Activated CD4-positive, alpha-beta T cell treated with anti-CD3 and anti-CD28 coated beads for 24 hours (primary cell): Measurements from ENCODE around the gene NT5DC2.

Experiments used
- DNase-seq, 2 donors: peaks; one replicate each; pipeline ENCODE4 v3.0.0-alpha.2; 2020; ENCODE audit warnings: low read depth in 2 of 2

The NT5DC2 gene

GRCh38 chr3:52509753-52510328 is 23.8 kb downstream of the NT5DC2 start:
- DNase-seq = no peak

- DNase-seq = no peak
These were observed 26.3 kb downstream of the NT5DC2 start for GRCh38 chr3:52507359-52507758.

- no peak for DNase-seq
These were observed 27.2 kb downstream of the NT5DC2 start for GRCh38 chr3:52506266-52506966.

- DNase-seq = no peak
These were observed 28.7 kb downstream of the NT5DC2 start for GRCh38 chr3:52504977-52505376.

- no peak for DNase-seq
These were observed 29.8 kb downstream of the NT5DC2 start for GRCh38 chr3:52503788-52504424.

DNA sequence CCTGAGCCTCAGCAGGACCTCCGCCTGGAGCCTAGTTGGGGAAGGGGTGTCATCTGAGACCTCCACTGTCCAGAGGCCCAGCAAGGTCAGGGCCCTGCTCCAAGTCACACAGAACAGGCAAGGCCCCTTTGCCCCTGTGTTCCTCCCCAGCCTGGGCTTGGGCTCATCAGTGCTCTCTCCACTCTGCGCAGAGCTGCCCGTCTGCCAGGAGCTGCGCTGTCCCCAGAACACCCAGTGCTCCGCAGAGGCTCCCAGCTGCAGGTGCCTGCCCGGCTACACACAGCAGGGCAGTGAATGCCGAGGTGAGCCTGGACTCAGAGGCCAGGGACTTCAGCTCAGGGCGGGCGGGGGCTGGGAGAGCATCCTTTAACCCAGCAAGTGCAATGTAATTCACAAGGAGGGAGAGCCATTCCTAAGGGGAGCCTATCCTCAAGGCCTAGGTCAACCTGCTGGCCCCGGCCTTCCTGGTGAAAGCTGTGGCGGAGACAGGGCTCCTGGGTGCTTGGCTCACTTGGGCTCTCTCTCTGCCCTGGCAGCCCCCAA is 30.8 kb downstream of the NT5DC2 start:
- DNase-seq = no peak

- DNase-seq = no peak
These were observed 31.7 kb downstream of the NT5DC2 start for GRCh38 chr3:52502001-52502400.

- DNase-seq = no peak
These were observed 32.6 kb downstream of the NT5DC2 start for GRCh38 chr3:52501046-52501445.

- no peak for DNase-seq
These were observed 35.3 kb downstream of the NT5DC2 start for GRCh38 chr3:52498137-52499054.

DNA sequence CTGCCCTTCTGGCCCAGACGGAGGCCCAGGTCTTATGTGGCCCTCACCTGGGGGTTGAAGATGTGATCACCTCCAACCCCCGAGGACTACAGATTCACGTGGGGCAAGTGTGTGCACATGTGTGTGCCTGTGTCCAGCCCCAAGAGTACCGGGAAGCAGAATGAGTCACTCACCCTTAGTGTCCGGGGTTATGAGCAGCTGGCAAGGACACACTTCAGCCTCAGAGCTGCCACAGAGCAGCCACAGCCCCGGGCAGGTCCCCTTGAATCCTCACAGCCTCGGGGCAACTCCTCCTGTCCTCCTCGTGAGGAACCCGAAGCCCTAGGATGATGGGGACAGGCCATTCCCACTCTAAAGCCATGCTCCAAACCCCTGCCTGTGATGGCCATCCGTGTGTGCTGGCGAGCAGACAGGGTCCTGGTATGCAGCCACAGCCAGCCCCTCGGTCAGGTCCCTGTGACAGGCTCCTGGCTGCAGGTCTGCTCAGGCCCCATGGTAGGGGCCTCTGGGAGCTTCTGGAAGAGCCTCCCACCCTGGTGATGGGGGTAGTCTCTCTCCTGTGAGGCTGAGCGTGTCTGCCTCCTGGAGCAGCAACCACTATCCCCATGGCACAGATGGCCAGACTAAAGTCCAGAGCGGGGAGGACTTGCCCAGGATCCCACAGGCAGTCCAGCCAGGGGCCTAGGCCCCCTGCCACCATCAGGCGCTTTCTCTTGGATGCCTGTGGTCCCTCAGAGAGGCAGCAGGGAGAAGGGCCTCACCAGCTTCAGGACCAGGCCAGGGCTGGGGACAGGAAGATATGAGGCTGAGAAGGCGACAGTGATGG is 37.7 kb downstream of the NT5DC2 start:
- no peak for DNase-seq

- no peak for DNase-seq
These were observed 38.7 kb downstream of the NT5DC2 start, which contains the start of gene STAB1 for GRCh38 chr3:52494886-52495495. TSS of gene STAB1 (plus strand) at chr3:52495338. CDS start at chr3:52495414, 76 bp downstream.

DNA sequence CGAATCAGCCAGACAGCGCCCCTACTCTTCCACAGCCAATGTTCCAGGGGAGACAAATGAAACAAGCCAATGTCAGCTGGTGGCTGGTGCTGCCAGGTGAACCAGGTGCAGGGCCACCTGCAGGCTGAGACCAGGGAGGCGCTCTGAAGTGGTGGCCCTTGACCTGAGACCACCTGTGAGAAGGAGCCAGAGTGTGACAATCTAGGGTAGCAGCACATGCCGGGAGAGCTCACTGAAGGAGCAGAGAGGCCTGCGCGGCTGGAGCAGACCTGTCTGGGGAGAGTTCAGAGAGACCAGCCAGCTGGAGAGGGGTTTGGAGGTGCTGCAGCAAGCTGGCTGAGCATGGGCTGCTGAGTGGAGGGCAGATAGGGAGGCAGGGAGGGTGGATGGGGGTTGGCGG is 39.2 kb downstream of the NT5DC2 start:
- DNase-seq = no peak

GRCh38 chr3:52493232-52494017 is 40.2 kb downstream of the NT5DC2 start:
- DNase-seq = no peak

GRCh38 chr3:52492059-52492458 is 41.6 kb downstream of the NT5DC2 start:
- no peak for DNase-seq

GRCh38 chr3:52490939-52491526 is 42.6 kb downstream of the NT5DC2 start:
- DNase-seq = no peak

DNA sequence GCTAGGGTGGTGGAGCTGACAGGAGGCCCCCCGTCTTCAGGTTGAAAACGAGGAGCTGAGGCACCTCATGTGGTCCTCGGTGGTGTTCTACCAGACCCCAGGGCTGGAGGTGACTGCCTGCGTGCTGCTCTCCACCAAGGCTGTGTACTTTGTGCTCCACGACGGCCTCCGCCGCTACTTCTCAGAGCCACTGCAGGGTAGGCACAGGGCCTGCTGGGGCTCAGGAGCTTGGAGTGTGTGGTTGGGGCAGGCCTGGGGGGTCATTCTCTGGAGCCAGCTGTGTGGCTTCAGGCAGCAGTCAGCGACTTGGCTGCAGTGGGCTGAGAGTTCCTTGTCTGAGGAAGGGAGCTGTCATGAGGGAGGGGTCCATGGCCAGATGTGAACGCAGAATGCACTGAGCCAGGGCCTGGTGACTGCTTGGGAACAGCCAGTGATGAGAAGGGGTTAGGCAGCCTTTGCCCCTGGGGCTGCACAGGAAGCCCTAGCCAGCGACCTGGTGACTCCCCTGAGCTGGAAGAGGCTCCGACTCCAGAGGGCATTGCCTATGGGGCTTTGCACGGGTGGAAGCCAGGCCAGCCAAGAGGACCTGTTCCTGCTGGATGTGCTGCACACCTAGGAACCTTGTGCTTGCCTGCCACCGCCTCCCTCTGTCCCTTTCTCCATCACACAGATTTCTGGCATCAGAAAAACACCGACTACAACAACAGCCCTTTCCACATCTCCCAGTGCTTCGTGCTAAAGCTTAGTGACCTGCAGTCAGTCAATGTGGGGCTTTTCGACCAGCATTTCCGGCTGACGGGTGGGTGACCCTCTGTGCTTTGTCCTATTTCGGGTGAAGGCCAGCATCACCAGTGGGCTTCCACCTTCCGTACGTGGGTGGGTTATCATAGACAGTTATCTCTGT is 43.4 kb downstream of the NT5DC2 start:
- no peak for DNase-seq

DNA sequence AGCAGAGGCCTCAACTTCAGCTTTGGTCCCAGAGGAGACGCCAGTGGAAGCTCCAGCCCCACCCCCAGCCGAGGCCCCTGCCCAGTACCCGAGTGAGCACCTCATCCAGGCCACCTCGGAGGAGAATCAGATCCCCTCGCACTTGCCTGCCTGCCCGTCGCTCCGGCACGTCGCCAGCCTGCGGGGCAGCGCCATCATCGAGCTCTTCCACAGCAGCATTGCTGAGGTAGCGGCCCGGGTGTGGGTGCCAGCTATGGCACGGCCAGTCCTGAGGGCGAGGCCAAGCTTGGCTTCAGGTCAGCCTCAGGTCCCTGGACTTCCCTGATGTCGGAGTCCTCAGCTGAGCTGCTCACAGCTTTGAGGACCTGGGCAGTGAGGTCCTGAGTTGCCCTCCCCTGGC is 44.2 kb downstream of the NT5DC2 start:
- DNase-seq = no peak

DNA sequence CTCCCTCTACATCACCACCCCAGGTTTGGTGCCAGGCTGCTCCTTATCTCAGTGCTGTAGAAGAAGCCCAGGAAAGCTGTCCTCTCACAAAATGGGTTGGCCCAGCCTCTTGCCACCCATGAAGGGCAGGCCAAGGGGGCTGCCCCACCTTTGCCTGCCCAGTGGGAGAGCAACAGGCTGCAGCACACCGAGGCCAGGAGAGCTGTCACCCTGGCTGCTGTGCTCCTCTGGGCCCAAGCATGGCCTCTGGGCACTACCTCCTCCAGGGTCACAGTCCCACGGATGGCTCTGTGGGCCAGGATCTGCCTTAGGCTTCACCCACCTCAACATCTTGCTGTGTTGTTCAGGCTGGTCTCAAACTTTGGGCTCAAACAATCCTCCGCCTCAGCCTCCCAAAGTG is 44.9 kb downstream of the NT5DC2 start:
- DNase-seq = no peak
